Activated CD8-positive, alpha-beta memory T cell treated with anti-CD3 and anti-CD28 coated beads, Interleukin-2, amount 10 ng/mL, durations not matched to agents 7 days and 5 days (primary cell): ENCODE measurements around the gene TMEM179. TPM values are rescaled to one million over a fixed set of nuclear protein-coding genes. Genes with fewer than 3 reads are reported as not detected.
"Not testable (repeated sequence)": the region's sequence is repeated elsewhere in the genome, so short reads cannot be mapped to it uniquely, and the experiment has no call there.

ENCODE experiments used
- ATAC-seq: fragments of 150-1000 bp; cut with Tn5 transposase; one replicate; pipeline ENCODE4 v1.10.0; 2021; ENCODE audit warnings: moderate library complexity
- CTCF ChIA-PET: fragments of 350-600 bp; sonication (Branson Sonifier 250); formaldehyde crosslinking; loops from one replicate; lab custom pipeline; 2021; ENCODE audit warnings: antibody characterized with exemption; lab: Charles Lee
- DNase-seq: peaks from one replicate; pipeline ENCODE4 v3.0.0-alpha.2; 2020
- H3K27ac Mint-ChIP-seq: one replicate; pipeline ENCODE4 v1.8.0; 2021; ENCODE audit warnings: mild to moderate bottlenecking, mixed read lengths
- H3K27me3 Mint-ChIP-seq: one replicate; pipeline ENCODE4 v1.8.0; 2021; ENCODE audit warnings: mixed read lengths
- H3K36me3 Mint-ChIP-seq: one replicate; pipeline ENCODE4 v1.8.0; 2021; ENCODE audit warnings: mild to moderate bottlenecking, mixed read lengths
- H3K4me1 Mint-ChIP-seq: one replicate; pipeline ENCODE4 v1.8.0; 2021; ENCODE audit warnings: mixed read lengths
- H3K4me3 Mint-ChIP-seq: one replicate; pipeline ENCODE4 v1.8.0; 2021; ENCODE audit warnings: mild to moderate bottlenecking, moderate library complexity, mixed read lengths
- H3K9me3 Mint-ChIP-seq: one replicate; pipeline ENCODE4 v1.8.0; 2022; ENCODE audit warnings: low read depth, mixed read lengths
- total RNA-seq, 2 experiments: library from RNA; stranded (reverse); gene quantifications; one replicate each; pipeline ENCODE4 v1.2.3, GENCODE V29; 2021

The TMEM179 gene
- total RNA-seq, result not detected

GRCh38 chr14:104604458-104605449 lies at the start of gene TMEM179:
Gene TMEM179 (minus strand): TSS chr14:104604772. CDS start chr14:104604741, 31 bp downstream.
- no peak within 1 kb of the TSS for H3K27ac Mint-ChIP-seq
- H3K27me3 Mint-ChIP-seq, result peaks cover 46% of the 10 kb centered on the region
- no peaks in the 10 kb centered on the region for H3K9me3 Mint-ChIP-seq
- H3K4me1 Mint-ChIP-seq, result no peaks in the 10 kb centered on the region
- H3K36me3 Mint-ChIP-seq, result no peaks in the 10 kb centered on the region
- CTCF ChIA-PET, result no interaction called here
- DNase-seq (no peak), ATAC-seq (no peak)
- no peak within 1 kb of the TSS for H3K4me3 Mint-ChIP-seq

GRCh38 chr14:104654119-104654518 lies 49.5 kb upstream of the TMEM179 start:
- Mint-ChIP-seq H3K4me1 (no peaks in the 10 kb centered on the region), H3K36me3 (peaks cover 2% of the 10 kb centered on the region), H3K27ac (no peak overlapping the region), H3K4me3 (no peak overlapping the region), H3K27me3 (peaks cover 34% of the 10 kb centered on the region), H3K9me3 (peaks cover 6% of the 10 kb centered on the region)
- CTCF ChIA-PET, result no interaction called here
- ATAC-seq, result no peak
- DNase-seq, result no peak

- not testable (repeated sequence) for H3K4me3 Mint-ChIP-seq, H3K36me3 Mint-ChIP-seq, H3K27ac Mint-ChIP-seq
These were observed 48.8 kb upstream of the TMEM179 start for GRCh38 chr14:104653130-104653920.

GRCh38 chr14:104652386-104652785 lies 47.8 kb upstream of the TMEM179 start:
- DNase-seq (no peak), ATAC-seq (no peak)
- H3K4me1 Mint-ChIP-seq, result no peaks in the 10 kb centered on the region
- H3K27ac Mint-ChIP-seq, result no peak overlapping the region
- peaks cover 6% of the 10 kb centered on the region for H3K9me3 Mint-ChIP-seq
- no peak overlapping the region for H3K4me3 Mint-ChIP-seq
- CTCF ChIA-PET, result no interaction called here
- peaks cover 2% of the 10 kb centered on the region for H3K36me3 Mint-ChIP-seq
- H3K27me3 Mint-ChIP-seq, result peaks cover 25% of the 10 kb centered on the region

More at GRCh38 chr14:104653130-104653920, 48.8 kb upstream of the TMEM179 start:
- peaks cover 29% of the 10 kb centered on the region for H3K27me3 Mint-ChIP-seq
- CTCF ChIA-PET, ATAC-seq, H3K4me1 Mint-ChIP-seq, DNase-seq, H3K9me3 Mint-ChIP-seq: not testable (repeated sequence)

- Mint-ChIP-seq H3K4me1 (no peaks in the 10 kb centered on the region), H3K4me3 (no peak overlapping the region), H3K9me3 (peaks cover 6% of the 10 kb centered on the region), H3K27me3 (peaks cover 25% of the 10 kb centered on the region), H3K27ac (no peak overlapping the region), H3K36me3 (peaks cover 2% of the 10 kb centered on the region)
- ATAC-seq (no peak), DNase-seq (no peak)
- CTCF ChIA-PET, result interaction anchor here (0.8 to 1.5 kb wide), 3 partner anchors 8 to 57 kb away, joined by 3 to 4 read pairs (median 3); no protein-coding TSS in a partner anchor
These were observed 47.3 kb upstream of the TMEM179 start for GRCh38 chr14:104651876-104652260.

GRCh38 chr14:104650981-104651875 lies 46.7 kb upstream of the TMEM179 start:
- H3K36me3 Mint-ChIP-seq, result peaks cover 2% of the 10 kb centered on the region
- no peak overlapping the region for H3K4me3 Mint-ChIP-seq
- CTCF ChIA-PET, result interaction anchor here (0.8 to 1.5 kb wide), 4 partner anchors 9 to 58 kb away, joined by 3 to 4 read pairs (median 3); no protein-coding TSS in a partner anchor
- H3K9me3 Mint-ChIP-seq, result peaks cover 6% of the 10 kb centered on the region
- H3K4me1 Mint-ChIP-seq, result no peaks in the 10 kb centered on the region
- peaks cover 21% of the 10 kb centered on the region for H3K27me3 Mint-ChIP-seq
- DNase-seq, result no peak
- no peak for ATAC-seq
- H3K27ac Mint-ChIP-seq, result no peak overlapping the region

GRCh38 chr14:104650057-104650980 lies 45.7 kb upstream of the TMEM179 start:
- peaks cover 2% of the 10 kb centered on the region for H3K36me3 Mint-ChIP-seq
- H3K27ac Mint-ChIP-seq, result no peak overlapping the region
- H3K9me3 Mint-ChIP-seq, result peaks cover 6% of the 10 kb centered on the region
- H3K4me1 Mint-ChIP-seq, result no peaks in the 10 kb centered on the region
- DNase-seq, result peak; percentile 76
- peak; percentile 94 for ATAC-seq
- peaks cover 20% of the 10 kb centered on the region for H3K27me3 Mint-ChIP-seq
- H3K4me3 Mint-ChIP-seq, result no peak overlapping the region
- CTCF ChIA-PET, result interaction anchor here (1.0 to 1.5 kb wide), 2 partner anchors 56 to 59 kb away, joined by 3 to 4 read pairs; no protein-coding TSS in a partner anchor

- no peak overlapping the region for H3K27ac Mint-ChIP-seq
- H3K36me3 Mint-ChIP-seq, result no peaks in the 10 kb centered on the region
- no peak overlapping the region for H3K4me3 Mint-ChIP-seq
- no peak for ATAC-seq
- peaks cover 27% of the 10 kb centered on the region for H3K27me3 Mint-ChIP-seq
- no peak for DNase-seq
- CTCF ChIA-PET, result interaction anchor here (1.2 to 1.7 kb wide), 2 partner anchors 62 kb away, joined by 5 to 7 read pairs; no protein-coding TSS in a partner anchor
- H3K9me3 Mint-ChIP-seq, result peaks cover 5% of the 10 kb centered on the region
- no peaks in the 10 kb centered on the region for H3K4me1 Mint-ChIP-seq
These were observed 43.0 kb upstream of the TMEM179 start for GRCh38 chr14:104647467-104648043.

- peaks cover 5% of the 10 kb centered on the region for H3K9me3 Mint-ChIP-seq
- H3K4me1 Mint-ChIP-seq, result peaks cover 11% of the 10 kb centered on the region
- no peak overlapping the region for H3K27ac Mint-ChIP-seq
- DNase-seq (no peak), ATAC-seq (no peak)
- peaks cover 24% of the 10 kb centered on the region for H3K27me3 Mint-ChIP-seq
- H3K36me3 Mint-ChIP-seq, result no peaks in the 10 kb centered on the region
- CTCF ChIA-PET, result interaction anchor here (1.1 kb wide), 1 partner anchor 36 kb away, joined by 3 read pairs; no protein-coding TSS in a partner anchor
- no peak overlapping the region for H3K4me3 Mint-ChIP-seq
These were observed 40.2 kb upstream of the TMEM179 start for GRCh38 chr14:104644656-104645378.

- CTCF ChIA-PET, result no interaction called here
- DNase-seq (no peak), ATAC-seq (no peak)
- H3K9me3 Mint-ChIP-seq, result peaks cover 5% of the 10 kb centered on the region
- H3K4me3 Mint-ChIP-seq, result no peak overlapping the region
- no peak overlapping the region for H3K27ac Mint-ChIP-seq
- no peaks in the 10 kb centered on the region for H3K36me3 Mint-ChIP-seq
- H3K4me1 Mint-ChIP-seq, result peaks cover 11% of the 10 kb centered on the region
- peaks cover 20% of the 10 kb centered on the region for H3K27me3 Mint-ChIP-seq
These were observed 39.6 kb upstream of the TMEM179 start for GRCh38 chr14:104644091-104644635.

- peaks cover 18% of the 10 kb centered on the region for H3K27me3 Mint-ChIP-seq
- no peak overlapping the region for H3K27ac Mint-ChIP-seq
- peaks cover 11% of the 10 kb centered on the region for H3K4me1 Mint-ChIP-seq
- H3K36me3 Mint-ChIP-seq, result no peaks in the 10 kb centered on the region
- H3K9me3 Mint-ChIP-seq, result peaks cover 5% of the 10 kb centered on the region
- ATAC-seq (no peak), DNase-seq (no peak)
- CTCF ChIA-PET, result interaction anchor here (1.2 kb wide), 1 partner anchor 79 kb away, joined by 3 read pairs; no protein-coding TSS in a partner anchor
- no peak overlapping the region for H3K4me3 Mint-ChIP-seq
These were observed 38.7 kb upstream of the TMEM179 start for GRCh38 chr14:104643306-104643705.
